Astrocyte of the spinal cord (primary cell): Measurements from ENCODE around the gene DNAH11.

ENCODE experiments used
- DNase-seq: peaks from one replicate; pipeline ENCODE4 v3.0.0; 2011; ENCODE audit warnings: low read depth, low spot score
- H3K4me3 ChIP-seq: 2 replicates; pipeline ENCODE4 v1.5.1; 2011; ENCODE audit warnings: low read depth, mild to moderate bottlenecking, low read length, moderate library complexity
- in situ Hi-C: cut with HindIII; loops from 2 replicates; pipeline ENCODE4 v1.10.0; 2017; ENCODE audit warnings: low sequenced_read_pairs
- TF ChIP-seq, protein P1 (sequence below): IDR thresholded peaks from 2 replicates; pipeline ENCODE4 v1.5.1; 2012; ENCODE audit warnings: low read depth, mild to moderate bottlenecking, low read length, inconsistent platforms

DNAH11 gene

DNA sequence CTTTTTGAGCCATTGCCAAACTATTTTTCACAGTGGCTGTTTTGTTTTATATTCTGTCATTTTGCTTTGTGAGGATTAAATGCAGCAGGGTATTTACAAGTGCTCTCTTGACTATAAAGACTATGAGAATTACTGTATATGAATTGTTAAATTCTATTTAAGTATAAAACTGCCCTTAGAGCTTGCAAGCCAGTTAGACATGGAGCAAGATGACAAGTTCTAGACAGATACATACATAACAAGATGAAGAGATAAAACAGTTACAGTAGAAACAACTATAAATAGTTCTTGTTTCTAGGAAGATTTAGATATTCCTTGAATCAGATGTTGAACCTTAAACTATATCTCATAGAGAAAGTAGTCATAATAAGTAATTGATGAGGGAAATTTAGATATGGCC lies 60.6 kb downstream of the DNAH11 start:
- H3K4me3 ChIP-seq: no peak overlapping the region
- no peak for DNase-seq
- TF ChIP-seq, protein P1, sequence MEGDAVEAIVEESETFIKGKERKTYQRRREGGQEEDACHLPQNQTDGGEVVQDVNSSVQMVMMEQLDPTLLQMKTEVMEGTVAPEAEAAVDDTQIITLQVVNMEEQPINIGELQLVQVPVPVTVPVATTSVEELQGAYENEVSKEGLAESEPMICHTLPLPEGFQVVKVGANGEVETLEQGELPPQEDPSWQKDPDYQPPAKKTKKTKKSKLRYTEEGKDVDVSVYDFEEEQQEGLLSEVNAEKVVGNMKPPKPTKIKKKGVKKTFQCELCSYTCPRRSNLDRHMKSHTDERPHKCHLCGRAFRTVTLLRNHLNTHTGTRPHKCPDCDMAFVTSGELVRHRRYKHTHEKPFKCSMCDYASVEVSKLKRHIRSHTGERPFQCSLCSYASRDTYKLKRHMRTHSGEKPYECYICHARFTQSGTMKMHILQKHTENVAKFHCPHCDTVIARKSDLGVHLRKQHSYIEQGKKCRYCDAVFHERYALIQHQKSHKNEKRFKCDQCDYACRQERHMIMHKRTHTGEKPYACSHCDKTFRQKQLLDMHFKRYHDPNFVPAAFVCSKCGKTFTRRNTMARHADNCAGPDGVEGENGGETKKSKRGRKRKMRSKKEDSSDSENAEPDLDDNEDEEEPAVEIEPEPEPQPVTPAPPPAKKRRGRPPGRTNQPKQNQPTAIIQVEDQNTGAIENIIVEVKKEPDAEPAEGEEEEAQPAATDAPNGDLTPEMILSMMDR: no peak
- in situ Hi-C loops: no loop called here

DNA sequence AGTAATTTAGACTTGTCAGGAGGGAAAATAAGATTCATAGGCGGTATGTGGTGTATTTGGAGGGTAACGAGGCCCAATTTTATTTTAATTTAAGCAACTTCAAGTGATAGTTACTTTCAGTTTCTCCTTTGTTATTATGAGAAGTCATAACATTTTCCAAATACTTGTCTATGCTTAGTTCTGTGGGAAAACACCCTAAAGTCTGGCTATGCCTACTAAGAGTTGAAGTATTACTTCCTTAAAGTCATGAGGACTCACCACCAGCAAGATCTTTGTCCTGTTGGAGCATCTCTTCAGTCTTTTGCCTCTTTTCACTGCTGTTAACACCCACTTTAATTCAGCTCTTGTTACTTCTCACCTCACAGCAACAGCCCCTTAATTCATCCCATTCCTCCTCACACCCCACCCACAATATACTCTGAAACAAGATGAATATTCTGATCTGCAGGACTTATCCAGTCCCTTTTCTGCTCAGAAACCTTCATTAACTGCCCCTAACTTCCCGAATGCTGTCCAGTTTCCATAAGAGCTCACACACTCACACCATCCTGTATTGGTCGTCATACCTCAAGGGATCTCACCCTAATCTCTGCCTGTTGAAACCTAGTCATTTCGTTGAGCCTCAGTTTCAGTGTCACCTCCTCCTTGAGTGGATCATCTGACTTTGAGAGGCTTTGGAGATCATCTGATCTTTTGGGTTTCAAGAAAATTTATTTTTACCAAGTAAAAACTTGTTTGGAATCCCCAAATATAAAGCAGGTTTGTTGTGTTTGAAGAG lies 61.3 kb downstream of the DNAH11 start:
- in situ Hi-C loops: no loop called here
- TF ChIP-seq, protein P1: no peak
- DNase-seq: no peak
- no peak overlapping the region for H3K4me3 ChIP-seq

- TF ChIP-seq, protein P1: no peak
- in situ Hi-C loops: no loop called here
- no peak for DNase-seq
- H3K4me3 ChIP-seq: no peak overlapping the region
Measured at GRCh38 chr7:21605008-21605585, 62.3 kb downstream of the DNAH11 start.

GRCh38 chr7:21608465-21608864 lies 65.6 kb downstream of the DNAH11 start:
- in situ Hi-C loops: no loop called here
- TF ChIP-seq, protein P1: no peak
- DNase-seq: no peak
- H3K4me3 ChIP-seq: no peak overlapping the region

- in situ Hi-C loops: no loop called here
- DNase-seq: no peak
- TF ChIP-seq, protein P1: no peak
- no peak overlapping the region for H3K4me3 ChIP-seq
Measured at GRCh38 chr7:21611129-21611528, 68.3 kb downstream of the DNAH11 start.

- TF ChIP-seq, protein P1: no peak
- no peak overlapping the region for H3K4me3 ChIP-seq
- no peak for DNase-seq
- in situ Hi-C loops: no loop called here
Measured at GRCh38 chr7:21616091-21616490, 73.3 kb downstream of the DNAH11 start.
